NB4 (cell line): Measurements from ENCODE around the gene IL24.
A peak's percentile ranks its signal among the peaks of the same experiment; 100 is the strongest.

Source experiments
- DNase-seq: peaks from one replicate; pipeline ENCODE4 v3.0.0; 2010; ENCODE audit warnings: low read depth
- H3K4me3 ChIP-seq: one replicate; pipeline ENCODE4 v1.5.1; 2011; ENCODE audit warnings: mild to moderate bottlenecking, low read depth, low read length, moderate library complexity
- MYC ChIP-seq: IDR thresholded peaks from 2 replicates; pipeline ENCODE4 v1.6.1; 2011; ENCODE audit warnings: low read depth, low read length
- POLR2A ChIP-seq: IDR thresholded peaks from 2 replicates; pipeline ENCODE4 v1.6.1; 2011; ENCODE audit warnings: mild to moderate bottlenecking; ENCODE audit not compliant: insufficient read length; ENCODE audit errors: extremely low read depth
- TF ChIP-seq, protein P1 (sequence below): IDR thresholded peaks from 2 replicates; pipeline ENCODE4 v1.6.1; 2011; ENCODE audit warnings: low read depth, low read length
- TF ChIP-seq, protein P2 (sequence below): IDR thresholded peaks from one replicate; pipeline ENCODE4 v1.5.1; 2012; ENCODE audit warnings: low read depth, low read length

The IL24 gene

GRCh38 chr1:206929524-206929923 lies 32.3 kb downstream of the IL24 start:
- no peak for TF ChIP-seq POLR2A
- no peak for TF ChIP-seq MYC
- TF ChIP-seq, protein P1, sequence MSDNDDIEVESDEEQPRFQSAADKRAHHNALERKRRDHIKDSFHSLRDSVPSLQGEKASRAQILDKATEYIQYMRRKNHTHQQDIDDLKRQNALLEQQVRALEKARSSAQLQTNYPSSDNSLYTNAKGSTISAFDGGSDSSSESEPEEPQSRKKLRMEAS: no peak
- TF ChIP-seq, protein P2, sequence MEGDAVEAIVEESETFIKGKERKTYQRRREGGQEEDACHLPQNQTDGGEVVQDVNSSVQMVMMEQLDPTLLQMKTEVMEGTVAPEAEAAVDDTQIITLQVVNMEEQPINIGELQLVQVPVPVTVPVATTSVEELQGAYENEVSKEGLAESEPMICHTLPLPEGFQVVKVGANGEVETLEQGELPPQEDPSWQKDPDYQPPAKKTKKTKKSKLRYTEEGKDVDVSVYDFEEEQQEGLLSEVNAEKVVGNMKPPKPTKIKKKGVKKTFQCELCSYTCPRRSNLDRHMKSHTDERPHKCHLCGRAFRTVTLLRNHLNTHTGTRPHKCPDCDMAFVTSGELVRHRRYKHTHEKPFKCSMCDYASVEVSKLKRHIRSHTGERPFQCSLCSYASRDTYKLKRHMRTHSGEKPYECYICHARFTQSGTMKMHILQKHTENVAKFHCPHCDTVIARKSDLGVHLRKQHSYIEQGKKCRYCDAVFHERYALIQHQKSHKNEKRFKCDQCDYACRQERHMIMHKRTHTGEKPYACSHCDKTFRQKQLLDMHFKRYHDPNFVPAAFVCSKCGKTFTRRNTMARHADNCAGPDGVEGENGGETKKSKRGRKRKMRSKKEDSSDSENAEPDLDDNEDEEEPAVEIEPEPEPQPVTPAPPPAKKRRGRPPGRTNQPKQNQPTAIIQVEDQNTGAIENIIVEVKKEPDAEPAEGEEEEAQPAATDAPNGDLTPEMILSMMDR: no peak
- no peak overlapping the region for H3K4me3 ChIP-seq
- no peak for DNase-seq

GRCh38 chr1:206930210-206930798 lies 33.1 kb downstream of the IL24 start:
- H3K4me3 ChIP-seq: no peak overlapping the region
- DNase-seq: no peak
- TF ChIP-seq, protein P1: no peak
- TF ChIP-seq, protein P2: no peak
- no peak for TF ChIP-seq MYC
- no peak for TF ChIP-seq POLR2A

- no peak for DNase-seq
- H3K4me3 ChIP-seq: no peak overlapping the region
- TF ChIP-seq, protein P2: peak; percentile 8
- no peak for TF ChIP-seq POLR2A
Measured at GRCh38 chr1:206931709-206932108, 34.5 kb downstream of the IL24 start.

DNA sequence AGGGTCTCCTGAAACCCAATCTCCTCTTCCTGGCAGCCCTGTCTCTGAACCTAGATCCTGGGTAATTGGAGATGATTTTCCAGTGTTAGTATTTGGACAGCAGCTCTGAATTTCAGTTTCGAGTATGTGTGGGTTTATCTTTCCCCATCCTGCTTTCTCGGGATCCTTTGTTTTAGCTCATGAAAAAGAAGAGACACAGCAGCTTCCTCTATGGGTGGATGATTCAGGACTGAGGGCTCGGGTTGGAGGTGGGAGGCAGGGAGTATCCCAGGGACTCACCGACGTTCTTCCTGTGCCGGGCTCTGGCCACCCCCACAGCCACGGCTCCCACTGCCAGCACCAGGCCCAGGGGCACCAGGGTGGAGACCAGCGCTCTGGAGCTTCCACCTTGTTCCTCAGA lies 34.9 kb downstream of the IL24 start:
- DNase-seq: no peak
- TF ChIP-seq POLR2A: no peak
- TF ChIP-seq, protein P2: no peak
- no peak overlapping the region for H3K4me3 ChIP-seq

GRCh38 chr1:206933333-206933945 lies 36.2 kb downstream of the IL24 start:
- DNase-seq: peak; percentile 56
- no peak overlapping the region for H3K4me3 ChIP-seq

More at GRCh38 chr1:206933333-206933945, 36.2 kb downstream of the IL24 start:
- TF ChIP-seq POLR2A: no peak
- TF ChIP-seq, protein P2: peak; percentile 82
